ENCODE data around the gene CLCN3.
"Not testable (repeated sequence)": the region's sequence is repeated elsewhere in the genome, so short reads cannot be mapped to it uniquely, and the experiment has no call there.

The CLCN3 gene

DNA sequence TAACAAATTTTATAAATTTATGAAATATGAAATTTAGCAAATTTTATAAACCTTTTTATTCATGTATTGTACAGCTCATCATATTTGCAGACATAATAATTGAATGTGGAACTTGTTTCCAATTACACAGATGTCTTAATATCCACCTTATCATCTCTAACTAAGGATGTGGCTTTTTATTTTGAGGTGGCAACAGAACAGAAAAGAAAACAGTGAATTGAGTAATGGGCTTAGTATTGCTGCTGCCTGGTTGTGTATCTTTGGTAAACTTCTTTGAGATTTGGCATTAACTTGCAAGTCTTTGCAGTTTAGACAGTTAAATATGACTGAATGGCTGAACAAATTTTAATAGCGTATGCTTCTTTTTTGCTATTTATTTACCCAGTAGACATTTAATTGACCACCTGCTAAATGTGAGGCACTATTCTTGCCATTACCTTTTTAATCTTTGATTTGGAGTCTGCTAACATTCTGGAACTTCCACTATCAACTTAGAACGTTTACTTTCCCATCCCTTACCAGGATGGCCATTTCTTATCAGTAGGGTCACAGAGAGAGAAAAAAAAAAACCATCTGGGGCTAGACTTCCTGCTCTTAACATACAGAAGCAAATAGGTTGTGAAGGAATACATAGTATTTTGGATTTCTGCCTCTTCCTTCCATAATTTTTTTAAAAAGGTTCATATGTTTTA, 44.8 kb downstream of the CLCN3 start:
- TF ChIP-seq, protein P1, sequence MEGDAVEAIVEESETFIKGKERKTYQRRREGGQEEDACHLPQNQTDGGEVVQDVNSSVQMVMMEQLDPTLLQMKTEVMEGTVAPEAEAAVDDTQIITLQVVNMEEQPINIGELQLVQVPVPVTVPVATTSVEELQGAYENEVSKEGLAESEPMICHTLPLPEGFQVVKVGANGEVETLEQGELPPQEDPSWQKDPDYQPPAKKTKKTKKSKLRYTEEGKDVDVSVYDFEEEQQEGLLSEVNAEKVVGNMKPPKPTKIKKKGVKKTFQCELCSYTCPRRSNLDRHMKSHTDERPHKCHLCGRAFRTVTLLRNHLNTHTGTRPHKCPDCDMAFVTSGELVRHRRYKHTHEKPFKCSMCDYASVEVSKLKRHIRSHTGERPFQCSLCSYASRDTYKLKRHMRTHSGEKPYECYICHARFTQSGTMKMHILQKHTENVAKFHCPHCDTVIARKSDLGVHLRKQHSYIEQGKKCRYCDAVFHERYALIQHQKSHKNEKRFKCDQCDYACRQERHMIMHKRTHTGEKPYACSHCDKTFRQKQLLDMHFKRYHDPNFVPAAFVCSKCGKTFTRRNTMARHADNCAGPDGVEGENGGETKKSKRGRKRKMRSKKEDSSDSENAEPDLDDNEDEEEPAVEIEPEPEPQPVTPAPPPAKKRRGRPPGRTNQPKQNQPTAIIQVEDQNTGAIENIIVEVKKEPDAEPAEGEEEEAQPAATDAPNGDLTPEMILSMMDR (IDR thresholded peaks at IDR 0.05; ENCODE audit: insufficient read depth, low read length, poor library complexity, severe bottlenecking): no peak
- no peaks in the 10 kb centered on the region for H3K36me3 ChIP-seq (ENCODE audit: control insufficient read depth, insufficient read depth, low read length)

GRCh38 chr4:169668069-169668721, 47.8 kb downstream of the CLCN3 start:
- Histone ChIP-seq H3K4me3 (replicated peaks; ENCODE audit: low read depth, low read length) (no peak overlapping the region), H3K36me3 (ENCODE audit: control insufficient read depth, insufficient read depth, low read length) (no peaks in the 10 kb centered on the region), H3K27me3 (replicated peaks; ENCODE audit: control insufficient read depth, insufficient read depth, low read length) (no peaks in the 10 kb centered on the region)
- DNase-seq (ENCODE audit: extremely low read depth, insufficient read length): no peak
- TF ChIP-seq, protein P1 (IDR thresholded peaks at IDR 0.05; ENCODE audit: insufficient read depth, low read length, poor library complexity, severe bottlenecking): no peak

More for the DNA sequence above, 44.8 kb downstream of the CLCN3 start:
- Histone ChIP-seq H3K4me3 (replicated peaks; ENCODE audit: low read depth, low read length) (no peak overlapping the region), H3K27me3 (replicated peaks; ENCODE audit: control insufficient read depth, insufficient read depth, low read length) (no peaks in the 10 kb centered on the region)
- DNase-seq (ENCODE audit: extremely low read depth, insufficient read length): no peak

- H3K4me3 ChIP-seq (replicated peaks; ENCODE audit: low read depth, low read length): no peak overlapping the region
- TF ChIP-seq, protein P1 (IDR thresholded peaks at IDR 0.05; ENCODE audit: insufficient read depth, low read length, poor library complexity, severe bottlenecking): no peak
- no peak for DNase-seq (ENCODE audit: extremely low read depth, insufficient read length)
- no peaks in the 10 kb centered on the region for H3K36me3 ChIP-seq (ENCODE audit: control insufficient read depth, insufficient read depth, low read length)
- no peaks in the 10 kb centered on the region for H3K27me3 ChIP-seq (replicated peaks; ENCODE audit: control insufficient read depth, insufficient read depth, low read length)
Measured at GRCh38 chr4:169675825-169676224, 55.4 kb downstream of the CLCN3 start.

- DNase-seq (ENCODE audit: extremely low read depth, insufficient read length): no peak
- Histone ChIP-seq H3K27me3 (replicated peaks; ENCODE audit: control insufficient read depth, insufficient read depth, low read length) (no peaks in the 10 kb centered on the region), H3K36me3 (ENCODE audit: control insufficient read depth, insufficient read depth, low read length) (no peaks in the 10 kb centered on the region), H3K4me3 (replicated peaks; ENCODE audit: low read depth, low read length) (no peak overlapping the region)
- TF ChIP-seq, protein P1 (IDR thresholded peaks at IDR 0.05; ENCODE audit: insufficient read depth, low read length, poor library complexity, severe bottlenecking): no peak
Measured at GRCh38 chr4:169677150-169677748, 56.9 kb downstream of the CLCN3 start.

GRCh38 chr4:169678486-169678885, 58.1 kb downstream of the CLCN3 start:
- not testable (repeated sequence) for H3K27me3 ChIP-seq (replicated peaks; ENCODE audit: control insufficient read depth, insufficient read depth, low read length); H3K4me3 ChIP-seq (replicated peaks; ENCODE audit: low read depth, low read length); DNase-seq (ENCODE audit: extremely low read depth, insufficient read length); H3K36me3 ChIP-seq (ENCODE audit: control insufficient read depth, insufficient read depth, low read length)

- not testable (repeated sequence) for H3K36me3 ChIP-seq (ENCODE audit: control insufficient read depth, insufficient read depth, low read length); DNase-seq (ENCODE audit: extremely low read depth, insufficient read length); H3K27me3 ChIP-seq (replicated peaks; ENCODE audit: control insufficient read depth, insufficient read depth, low read length); H3K4me3 ChIP-seq (replicated peaks; ENCODE audit: low read depth, low read length)
Measured at GRCh38 chr4:169678951-169679591, 58.7 kb downstream of the CLCN3 start.
